Bronchial epithelial cell (primary cell): ENCODE data around the gene LRP1-AS. TPM values are rescaled to one million over a fixed set of nuclear protein-coding genes. Genes with fewer than 3 reads are reported as not detected.

ENCODE experiments used
- DNase-seq: peaks from one replicate; pipeline ENCODE4 v3.0.0-alpha.2; 2010; ENCODE audit warnings: low read depth
- FAIRE-seq: peaks from 2 replicates; lab custom pipeline; 2011; peaks lifted over from hg19 to GRCh38; lab: Jason Lieb, UNC
- H3K27me3 ChIP-seq: 2 replicates; pipeline ENCODE4 v1.5.1; 2011; ENCODE audit warnings: low read length; ENCODE audit not compliant: control insufficient read depth, insufficient read depth
- H3K36me3 ChIP-seq: 2 replicates; pipeline ENCODE4 v1.5.1; 2011; ENCODE audit warnings: low read length; ENCODE audit not compliant: control insufficient read depth, insufficient read depth
- H3K4me3 ChIP-seq: 2 replicates; pipeline ENCODE4 v1.5.1; 2011; ENCODE audit warnings: mild to moderate bottlenecking, low read depth, low read length, control low read depth
- CTCF ChIP-seq: IDR thresholded peaks from 2 replicates; pipeline ENCODE4 v1.5.1; 2011; ENCODE audit warnings: mild to moderate bottlenecking, moderate library complexity, low read length, control low read depth, inconsistent platforms; ENCODE audit not compliant: insufficient read depth, severe bottlenecking
- total RNA-seq: library from RNA; depleted of rRNA; stranded (reverse); fragments of >200 nt; gene quantifications from 2 replicates; pipeline ENCODE4 v1.2.1, GENCODE V29; 2014

LRP1-AS gene
- total RNA-seq, 1 donor from 2014 or later: not detected

GRCh38 chr12:57119294-57120085, 27.9 kb downstream of the LRP1-AS start:
- TF ChIP-seq CTCF: no peak
- Histone ChIP-seq H3K4me3 (no peak overlapping the region), H3K27me3 (no peaks in the 10 kb centered on the region), H3K36me3 (no peaks in the 10 kb centered on the region)
- FAIRE-seq (no peak), DNase-seq (no peak)

- TF ChIP-seq CTCF: no peak
- no peak for FAIRE-seq
- DNase-seq: peak; percentile 89
- no peak overlapping the region for H3K4me3 ChIP-seq
- H3K27me3 ChIP-seq: no peaks in the 10 kb centered on the region
- no peaks in the 10 kb centered on the region for H3K36me3 ChIP-seq
Observed at GRCh38 chr12:57118711-57119271, 28.6 kb downstream of the LRP1-AS start.

GRCh38 chr12:57116580-57117281, 30.7 kb downstream of the LRP1-AS start:
- no peak for TF ChIP-seq CTCF
- DNase-seq (no peak), FAIRE-seq (no peak)
- Histone ChIP-seq H3K36me3 (no peaks in the 10 kb centered on the region), H3K4me3 (no peak overlapping the region), H3K27me3 (no peaks in the 10 kb centered on the region)

GRCh38 chr12:57112492-57113294, 34.7 kb downstream of the LRP1-AS start:
- Histone ChIP-seq H3K4me3 (no peak overlapping the region), H3K27me3 (no peaks in the 10 kb centered on the region), H3K36me3 (peaks cover 8% of the 10 kb centered on the region)
- peak; percentile 85 for TF ChIP-seq CTCF
- DNase-seq (no peak), FAIRE-seq (no peak)

- peaks cover 20% of the 10 kb centered on the region for H3K36me3 ChIP-seq
- FAIRE-seq (no peak), DNase-seq (peak; percentile 76)
- H3K27me3 ChIP-seq: no peaks in the 10 kb centered on the region
- H3K4me3 ChIP-seq: peak within 1 kb of the TSS; percentile 76
- TF ChIP-seq CTCF: no peak
Observed at GRCh38 chr12:57111031-57111734, 36.2 kb downstream of the LRP1-AS start, which contains the start of gene STAT6. Gene STAT6, minus strand, starts transcription at chr12:57111362. Its CDS starts 3,084 bp downstream, at chr12:57108278.
